ENCODE data around the gene ZNF19. TPM values are rescaled to one million over a fixed set of nuclear protein-coding genes. Genes with fewer than 3 reads are reported as not detected.

Gene ZNF19
- total RNA-seq, 1 experiment from 2014 or later = 5.4 TPM

GRCh38 chr16:71428883-71429282 lies 60.2 kb downstream of the ZNF19 start:
- Histone ChIP-seq H2AFZ (ENCODE audit: low read depth, low read length, poor library complexity, severe bottlenecking) (no peak overlapping the region), H3K4me1 (ENCODE audit: control insufficient read depth in 1 of 2, insufficient read depth in 2 of 2, low read length in 2 of 2) (peaks cover 4 to 14% of the 10 kb centered on the region in 2 experiments; a peak in 3 of 4 replicates), H3K4me2 (ENCODE audit: low read length) (no peak overlapping the region), H3K9ac (ENCODE audit: low read length) (no peak overlapping the region), H4K20me1 (ENCODE audit: insufficient read depth) (no peaks in the 10 kb centered on the region), H3K9me3 (ENCODE audit: control insufficient read depth in 1 of 2, insufficient read depth in 1 of 2, low read depth in 1 of 2, low read length in 2 of 2) (peaks cover 0 to 7% of the 10 kb centered on the region in 2 experiments; a peak in 1 of 4 replicates), H3K36me3 (ENCODE audit: control insufficient read depth in 1 of 2, insufficient read depth in 2 of 2, low read length in 2 of 2) (no peaks in the 10 kb centered on the region), H3K79me2 (ENCODE audit: insufficient read depth, low read length) (no peaks in the 10 kb centered on the region), H3K27ac (ENCODE audit: low read depth, low read length) (no peak overlapping the region), H3K27me3 (ENCODE audit: insufficient read depth, low read length) (no peaks in the 10 kb centered on the region), H3K9me2 (ENCODE audit: insufficient read depth) (no peaks in the 10 kb centered on the region), H3K4me3 (replicated peaks in 1 of 2; ENCODE audit: low read depth in 1 of 2, low read length in 2 of 2) (no peak overlapping the region)
- intact Hi-C loops (cut with micrococcal nuclease) = no loop called here
- ChIA-PET CTCF (no interaction called here), RAD21 (ENCODE audit: low non-redundant PET in 1 of 2, low total read pairs in 2 of 2, uncharacterized antibody in 2 of 2, unreplicated experiment in 2 of 2) (no interaction called here), POLR2A (no interaction called here)
- ATAC-seq (no peak), DNase-seq (ENCODE audit: low read depth, low spot score) (no peak)
- BruUV-seq (replicated peaks) = no TSS peak
- no peak for TF ChIP-seq REST (IDR thresholded peaks at IDR 0.05; ENCODE audit: low read depth)
- no peak for TF ChIP-seq ATF3 (IDR thresholded peaks at IDR 0.05)
- TF ChIP-seq CBX3 (IDR thresholded peaks at IDR 0.05; ENCODE audit: low read depth) = no peak
- TF ChIP-seq SP1 (IDR thresholded peaks at IDR 0.05; ENCODE audit: low read depth) = no peak
- TF ChIP-seq ZFX (IDR thresholded peaks at IDR 0.05) = no peak
- TF ChIP-seq TCF7L2 (IDR thresholded peaks at IDR 0.05; ENCODE audit: borderline replicate concordance, extremely low read depth, insufficient read depth, insufficient read length) = no peak
- no peak for TF ChIP-seq SRF (IDR thresholded peaks at IDR 0.05; ENCODE audit: low read depth)
- no peak for TF ChIP-seq CEBPB (IDR thresholded peaks at IDR 0.05; ENCODE audit: low read depth)
- TF ChIP-seq POLR2A (IDR thresholded peaks at IDR 0.05; ENCODE audit: borderline replicate concordance, extremely low read depth, insufficient read depth, insufficient read length) = no peak
- no peak for TF ChIP-seq JUND (IDR thresholded peaks at IDR 0.05)
- no peak for TF ChIP-seq ZNF274 (IDR thresholded peaks at IDR 0.05; ENCODE audit: low read depth, low read length)
